IMR-90 (cell line): Measurements from ENCODE around the gene NLRP10. TPM values are rescaled to one million over a fixed set of nuclear protein-coding genes. Genes with fewer than 3 reads are reported as not detected.

Source experiments
- ATAC-seq: fragments of 200-7000 bp; cut with Tn5 transposase; 2 replicates; pipeline ENCODE4 v1.9.1; 2020; ENCODE audit warnings: low read depth, mild to moderate bottlenecking, moderate library complexity
- BruUV-seq: library from RNA; stranded (reverse); fragments of 400-500 nt; replicated peaks from 2 replicates; lab custom pipeline; 2021; lab: Mats Ljungman, UMichigan
- CTCF ChIA-PET: fragments of 300-600 bp; formaldehyde crosslinking; extraction: SDS; loops from one replicate; lab custom pipeline; 2021; ENCODE audit warnings: antibody characterized with exemption; lab: Yijun Ruan, JAX
- POLR2A ChIA-PET: fragments of 300-600 bp; sonication (Branson Sonifier 250); formaldehyde crosslinking; loops from one replicate; lab custom pipeline; 2022; ENCODE audit warnings: antibody characterized with exemption; ENCODE audit not compliant: unreplicated experiment; lab: Charles Lee
- DNase-seq: peaks from one replicate; pipeline ENCODE4 v3.0.0; 2013
- H2AFZ ChIP-seq: replicated peaks from 2 replicates; pipeline ENCODE3; 2013; ENCODE audit warnings: low read length, mild to moderate bottlenecking; ENCODE audit not compliant: poor library complexity
- H2AK5ac ChIP-seq: 2 replicates; pipeline ENCODE4 v1.6.1; 2013; ENCODE audit warnings: low read depth, low read length, inconsistent platforms
- H2AK9ac ChIP-seq: replicated peaks from 2 replicates; pipeline ENCODE3; 2013; ENCODE audit warnings: mild to moderate bottlenecking, low read depth, low read length, moderate library complexity; ENCODE audit not compliant: poor library complexity
- H2BK120ac ChIP-seq: 2 replicates; pipeline ENCODE4 v1.6.1; 2013; ENCODE audit warnings: low read depth, low read length, inconsistent platforms
- H2BK15ac ChIP-seq: 3 replicates; pipeline ENCODE4 v1.6.1; 2013; ENCODE audit warnings: low read depth, low read length, inconsistent platforms
- H2BK20ac ChIP-seq: 2 replicates; pipeline ENCODE4 v1.6.1; 2013; ENCODE audit warnings: low read depth, mild to moderate bottlenecking, inconsistent platforms, low read length, moderate library complexity
- H2BK5ac ChIP-seq: 2 replicates; pipeline ENCODE4 v1.6.1; 2013; ENCODE audit warnings: mild to moderate bottlenecking, low read depth, low read length, inconsistent platforms; ENCODE audit not compliant: poor library complexity, severe bottlenecking
- H3K14ac ChIP-seq: replicated peaks from 2 replicates; pipeline ENCODE4 v1.6.1; 2013; ENCODE audit warnings: low read depth, low read length, inconsistent platforms
- H3K18ac ChIP-seq: 2 replicates; pipeline ENCODE4 v1.6.1; 2013; ENCODE audit warnings: low read depth, low read length, control low read depth
- H3K23ac ChIP-seq: 2 replicates; pipeline ENCODE4 v1.6.1; 2013; ENCODE audit warnings: low read depth, low read length, inconsistent platforms
- H3K27ac ChIP-seq: 2 replicates; pipeline ENCODE4 v1.5.1; 2013; ENCODE audit warnings: mild to moderate bottlenecking, control low read depth, low read length; ENCODE audit not compliant: insufficient read depth
- H3K27me3 ChIP-seq: 2 replicates; pipeline ENCODE4 v1.6.1; 2013; ENCODE audit warnings: low read length; ENCODE audit not compliant: control insufficient read depth, insufficient read depth
- H3K36me3 ChIP-seq: 2 replicates; pipeline ENCODE4 v1.6.1; 2013; ENCODE audit warnings: low read length, mixed read lengths; ENCODE audit not compliant: control insufficient read depth, insufficient read depth
- H3K4ac ChIP-seq: 2 replicates; pipeline ENCODE4 v1.6.1; 2013; ENCODE audit warnings: low read depth, low read length, inconsistent platforms
- H3K4me1 ChIP-seq: 2 replicates; pipeline ENCODE4 v1.6.1; 2013; ENCODE audit warnings: low read length, mixed read lengths; ENCODE audit not compliant: control insufficient read depth, insufficient read depth
- H3K4me2 ChIP-seq: 2 replicates; pipeline ENCODE4 v1.6.1; 2013; ENCODE audit warnings: low read depth, mild to moderate bottlenecking, control low read depth, low read length, moderate library complexity
- H3K4me3 ChIP-seq: 2 replicates; pipeline ENCODE4 v1.5.1; 2013; ENCODE audit warnings: low read depth, mild to moderate bottlenecking, control low read depth, low read length, moderate library complexity; ENCODE audit not compliant: insufficient read depth
- H3K56ac ChIP-seq: 2 replicates; pipeline ENCODE4 v1.6.1; 2013; ENCODE audit warnings: low read length, inconsistent platforms; ENCODE audit not compliant: insufficient read depth; ENCODE audit errors: extremely low read depth
- H3K79me1 ChIP-seq, 2 experiments: 2 replicates each; pipeline ENCODE4 v1.6.1; 2013; ENCODE audit warnings: low read length in 2 of 2, inconsistent platforms in 1 of 2, low read depth in 1 of 2
- H3K9ac ChIP-seq: 2 replicates; pipeline ENCODE4 v1.6.1; 2013; ENCODE audit warnings: low read depth, low read length, control low read depth
- H3K9me1 ChIP-seq: 2 replicates; pipeline ENCODE4 v1.6.1; 2013; ENCODE audit warnings: low read length, inconsistent platforms; ENCODE audit not compliant: insufficient read depth
- H3K9me3 ChIP-seq: 2 replicates; pipeline ENCODE4 v1.6.1; 2013; ENCODE audit warnings: low read length; ENCODE audit not compliant: control insufficient read depth, insufficient read depth
- H4K20me1 ChIP-seq: 2 replicates; pipeline ENCODE4 v1.6.1; 2013; ENCODE audit warnings: low read length, inconsistent platforms; ENCODE audit not compliant: insufficient read depth
- H4K5ac ChIP-seq: 2 replicates; pipeline ENCODE4 v1.6.1; 2013; ENCODE audit warnings: mild to moderate bottlenecking, low read depth, low read length, control low read depth
- H4K8ac ChIP-seq, 2 experiments: 2 replicates each; pipeline ENCODE4 v1.6.1; 2013; ENCODE audit warnings: low read depth in 2 of 2, low read length in 2 of 2, control low read depth in 1 of 2, inconsistent platforms in 1 of 2
- H4K91ac ChIP-seq: 2 replicates; pipeline ENCODE4 v1.6.1; 2013; ENCODE audit warnings: low read depth, low read length, inconsistent platforms; ENCODE audit not compliant: insufficient read depth
- CEBPB ChIP-seq: IDR thresholded peaks from 2 replicates; pipeline ENCODE4 v1.6.1; 2012; ENCODE audit warnings: low read depth, low read length, improper control_type of control experiment
- FOS ChIP-seq: fragments of 150-350 bp; IDR thresholded peaks from 2 replicates; pipeline ENCODE4 v1.6.1; 2016; ENCODE audit warnings: low read depth, low read length
- NFE2L2 ChIP-seq: fragments of 150-350 bp; IDR thresholded peaks from 2 replicates; pipeline ENCODE4 v1.6.1; 2016; ENCODE audit warnings: low read depth, mild to moderate bottlenecking, low read length
- RCOR1 ChIP-seq: IDR thresholded peaks from 2 replicates; pipeline ENCODE4 v1.6.1; 2012; ENCODE audit warnings: mild to moderate bottlenecking, low read length, improper control_type of control experiment; ENCODE audit not compliant: insufficient replicate concordance
- WGBS, 2 experiments: methylation state at CpG; one replicate each; pipeline versions ENCODE4 v1.1.5 to v1.1.7; 2013; ENCODE audit warnings: missing lambda C conversion rate in 2 of 2; ENCODE audit not compliant: insufficient read length in 1 of 2; ENCODE audit errors: extremely low coverage in 2 of 2; 5-methylcytosine and 5-hydroxymethylcytosine counted together
- dilution Hi-C: fragments of 300-500 bp; cut with HindIII; formaldehyde crosslinking; loops from one replicate; pipeline ENCODE4 v1.14.3; 2018; ENCODE audit warnings: low sequenced_read_pairs; ENCODE audit not compliant: unreplicated experiment
- in situ Hi-C: fragments of 300-500 bp; cut with MboI; formaldehyde crosslinking; loops from 3 replicates; pipeline ENCODE4 v1.14.3; 2019; ENCODE audit warnings: low sequenced_read_pairs, inconsistent platforms, mixed read lengths
- intact Hi-C: fragments of 100-400 bp; cut with micrococcal nuclease; formaldehyde crosslinking; loops from 2 replicates; pipeline ENCODE4 v1.10.0; 2022
- polyA plus RNA-seq, 3 experiments: library from polyadenylated mRNA; depleted of rRNA; stranded (reverse); fragments of >200 nt; gene quantifications; 2 replicates each; pipeline ENCODE4 v1.2.3, GENCODE V29; 2012; ENCODE audit warnings: low replicate concordance in 1 of 3
- total RNA-seq: library from RNA; depleted of rRNA; stranded (reverse); fragments of >200 nt; gene quantifications from 2 replicates; pipeline ENCODE4 v1.2.3, GENCODE V29; 2012

Gene NLRP10
- total and polyA plus RNA-seq, 2 of the 4 experiments (the other 2 are of a cell fraction), result 6.5 to 36.7 TPM

DNA sequence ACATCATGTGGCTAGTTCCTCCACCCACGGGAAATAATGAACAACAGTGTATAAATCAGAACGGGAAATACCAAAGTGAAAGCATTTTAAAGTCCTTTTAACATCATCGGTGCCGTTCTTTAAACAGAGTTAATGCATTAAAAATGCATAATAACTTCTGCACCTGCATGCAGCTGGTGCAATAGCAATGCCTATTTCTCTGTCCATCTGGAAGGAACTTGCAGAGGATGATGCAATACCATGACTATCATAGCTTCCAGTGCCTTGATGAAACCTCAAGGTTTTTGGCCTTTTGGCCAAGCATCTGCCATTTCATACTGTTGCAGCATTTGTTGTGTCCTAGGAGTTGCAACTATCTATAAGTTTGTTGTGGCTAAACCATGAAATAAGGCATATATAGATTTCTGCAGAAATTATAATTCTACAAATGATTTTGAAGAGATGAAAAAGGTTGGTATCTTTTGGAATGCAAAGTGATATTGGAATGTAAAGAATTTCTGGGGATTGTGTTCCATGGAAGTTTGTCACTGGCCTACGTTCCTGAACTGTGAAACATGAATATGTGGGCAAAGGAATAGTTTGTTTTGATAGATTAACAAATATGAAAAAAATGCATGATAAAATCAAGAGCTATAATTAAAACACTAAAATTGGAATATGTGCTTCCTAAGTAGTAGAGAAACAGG lies 12.1 kb upstream of the NLRP10 start:
- intact Hi-C loops, result no loop called here
- CTCF ChIA-PET, result interaction anchor here (0.7 to 4.3 kb wide), 4 partner anchors 9 to 84 kb away, joined by 3 to 24 read pairs (median 9); partner anchors contain the start of gene EIF3F

More for the DNA sequence above, 12.1 kb upstream of the NLRP10 start:
- H2AK5ac ChIP-seq, result no peak overlapping the region; the same call in 1 of the 2 replicates
- peak overlapping the region; percentile 97 for H2BK5ac ChIP-seq
- in situ Hi-C loops, result loop anchor here (25.0 kb wide), 1 partner anchor 415 kb away; no protein-coding TSS in a partner anchor
- H3K4ac ChIP-seq, result peak overlapping the region; percentile 98
- BruUV-seq, result no TSS peak
- peak overlapping the region; percentile 98 for H3K27ac ChIP-seq
- peak overlapping the region; percentile 55; the same call in 1 of the 2 replicates for H3K4me2 ChIP-seq
- H4K20me1 ChIP-seq, result no peaks in the 10 kb centered on the region
- H2BK120ac ChIP-seq, result peak overlapping the region; percentile 99
- H4K8ac ChIP-seq, result peak overlapping the region; percentile 63 to 98; a peak in 3 of 4 replicates
- peaks cover 0 to 7% of the 10 kb centered on the region in 2 experiments; a peak in 2 of 4 replicates for H3K79me1 ChIP-seq
- H2AFZ ChIP-seq, result peak overlapping the region; percentile 36
- no peaks in the 10 kb centered on the region for H3K9me3 ChIP-seq
- H2BK15ac ChIP-seq, result no peak overlapping the region; the same call in 2 of the 3 replicates
- H3K23ac ChIP-seq, result peak overlapping the region; percentile 98
- H3K14ac ChIP-seq, result peak overlapping the region; percentile 94; the same call in 1 of the 2 replicates
- H3K56ac ChIP-seq, result peak overlapping the region; percentile 92
- H2AK9ac ChIP-seq, result no peak overlapping the region
- no peak overlapping the region for H3K4me3 ChIP-seq
- no peaks in the 10 kb centered on the region for H3K27me3 ChIP-seq
- DNase-seq (peak; percentile 97), ATAC-seq (peak; percentile 87)
- H3K4me1 ChIP-seq, result peaks cover 9% of the 10 kb centered on the region; the same call in 1 of the 2 replicates
- POLR2A ChIA-PET, result interaction anchor here (0.9 to 2.1 kb wide), 3 partner anchors 9 to 69 kb away, joined by 4 to 7 read pairs (median 5); partner anchors contain the start of gene NLRP10
- no peak overlapping the region for H3K9ac ChIP-seq
- TF ChIP-seq FOS (0 out of 2 replicates have a peak, but pooled peaks have one; percentile 15), CEBPB (peak; percentile 100), NFE2L2 (no peak; the same call in 1 of the 2 replicates), RCOR1 (peak; percentile 98)
- peak overlapping the region; percentile 99; the same call in 1 of the 2 replicates for H3K18ac ChIP-seq
- H2BK20ac ChIP-seq, result peak overlapping the region; percentile 100
- H3K9me1 ChIP-seq, result peaks cover 3% of the 10 kb centered on the region; the same call in 1 of the 2 replicates
- peak overlapping the region; percentile 95; the same call in 1 of the 2 replicates for H4K5ac ChIP-seq
- dilution Hi-C loops, result no loop called here
- H4K91ac ChIP-seq, result peak overlapping the region; percentile 95
- no peaks in the 10 kb centered on the region for H3K36me3 ChIP-seq
- WGBS, 2 experiments, result 0% methylated on average over 2 of the region's 5 CpGs; no CpG with 5 or more reads in 1 of the 2 experiments
